ENCODE data around the gene TMA7B.

The TMA7B gene

DNA sequence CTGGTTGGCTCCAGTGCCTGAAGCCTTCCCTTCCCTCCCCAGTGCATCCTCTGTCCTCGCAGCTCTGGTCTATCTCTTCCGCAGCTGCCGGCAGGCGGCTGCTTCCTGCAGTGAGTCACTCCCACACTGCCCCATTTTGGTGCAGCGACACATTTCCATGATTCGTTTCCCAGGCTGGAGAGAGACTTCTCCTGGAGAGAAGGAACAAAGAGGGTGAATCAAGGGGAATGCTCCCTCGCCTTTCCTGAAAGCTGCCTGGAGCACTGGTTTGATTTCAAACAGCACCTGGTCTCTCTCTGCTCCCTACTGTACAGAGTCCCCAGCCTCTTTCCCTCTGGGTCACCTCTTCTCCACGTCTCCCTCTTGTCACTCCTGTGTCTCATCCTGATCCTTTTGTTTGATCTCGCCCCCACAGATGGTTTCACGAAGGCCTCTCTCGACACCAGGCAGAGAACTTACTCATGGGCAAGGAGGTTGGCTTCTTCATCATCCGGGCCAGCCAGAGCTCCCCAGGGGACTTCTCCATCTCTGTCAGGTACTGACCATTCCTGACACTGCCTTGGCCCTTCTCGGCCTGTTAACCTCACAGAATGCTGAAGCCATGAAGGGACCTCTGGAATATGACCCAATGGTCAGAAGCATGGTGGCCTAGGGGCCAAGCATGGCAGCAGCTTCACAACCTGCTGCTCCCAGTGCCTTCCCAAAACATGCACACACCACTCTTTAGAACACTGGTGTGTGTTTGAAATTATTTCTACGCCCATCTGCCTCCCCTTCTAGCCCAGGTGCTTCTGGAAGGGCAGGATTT is at the start of gene TMA7B:
TSS of gene TMA7B (plus strand) at position 758 of the 808 bp plus-strand sequence. CDS start 3,978 bp downstream, outside the sequence.
- no peak within 1 kb of the TSS for H2AFZ ChIP-seq (ENCODE audit: low read depth, low read length)
- no peaks in the 10 kb centered on the region for H3K36me3 ChIP-seq (replicated peaks; ENCODE audit: low read depth, low read length)
- no peak within 1 kb of the TSS for H3K27ac ChIP-seq (ENCODE audit: low read length)
- peak within 1 kb of the TSS; percentile 44 for H3K4me2 ChIP-seq (ENCODE audit: low read length)
- H3K9me3 ChIP-seq (ENCODE audit: insufficient read depth, low read length), result no peaks in the 10 kb centered on the region
- H3K9ac ChIP-seq (ENCODE audit: low read length), result no peak within 1 kb of the TSS
- peaks cover 3% of the 10 kb centered on the region; the same call in 1 of the 2 replicates for H4K20me1 ChIP-seq (ENCODE audit: insufficient read depth, low read length)
- peaks cover 21% of the 10 kb centered on the region for H3K4me1 ChIP-seq (ENCODE audit: low read length)
- no peak within 1 kb of the TSS for H3K4me3 ChIP-seq (ENCODE audit: low read length)
- TF ChIP-seq, protein P1, sequence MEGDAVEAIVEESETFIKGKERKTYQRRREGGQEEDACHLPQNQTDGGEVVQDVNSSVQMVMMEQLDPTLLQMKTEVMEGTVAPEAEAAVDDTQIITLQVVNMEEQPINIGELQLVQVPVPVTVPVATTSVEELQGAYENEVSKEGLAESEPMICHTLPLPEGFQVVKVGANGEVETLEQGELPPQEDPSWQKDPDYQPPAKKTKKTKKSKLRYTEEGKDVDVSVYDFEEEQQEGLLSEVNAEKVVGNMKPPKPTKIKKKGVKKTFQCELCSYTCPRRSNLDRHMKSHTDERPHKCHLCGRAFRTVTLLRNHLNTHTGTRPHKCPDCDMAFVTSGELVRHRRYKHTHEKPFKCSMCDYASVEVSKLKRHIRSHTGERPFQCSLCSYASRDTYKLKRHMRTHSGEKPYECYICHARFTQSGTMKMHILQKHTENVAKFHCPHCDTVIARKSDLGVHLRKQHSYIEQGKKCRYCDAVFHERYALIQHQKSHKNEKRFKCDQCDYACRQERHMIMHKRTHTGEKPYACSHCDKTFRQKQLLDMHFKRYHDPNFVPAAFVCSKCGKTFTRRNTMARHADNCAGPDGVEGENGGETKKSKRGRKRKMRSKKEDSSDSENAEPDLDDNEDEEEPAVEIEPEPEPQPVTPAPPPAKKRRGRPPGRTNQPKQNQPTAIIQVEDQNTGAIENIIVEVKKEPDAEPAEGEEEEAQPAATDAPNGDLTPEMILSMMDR (IDR thresholded peaks at IDR 0.05; ENCODE audit: low read depth, low read length), result no peak
- TF ChIP-seq EZH2phosphoT487 (IDR thresholded peaks at IDR 0.05; ENCODE audit: low read depth), result no peak
- no peaks in the 10 kb centered on the region for H3K79me2 ChIP-seq (ENCODE audit: low read length)
- peaks cover 70% of the 10 kb centered on the region for H3K27me3 ChIP-seq (ENCODE audit: low read depth, low read length)

- no peaks in the 10 kb centered on the region for H4K20me1 ChIP-seq (ENCODE audit: insufficient read depth, low read length)
- peaks cover 57% of the 10 kb centered on the region for H3K27me3 ChIP-seq (ENCODE audit: low read depth, low read length)
- no peak overlapping the region for H3K4me3 ChIP-seq (ENCODE audit: low read length)
- H3K27ac ChIP-seq (ENCODE audit: low read length), result no peak overlapping the region
- H3K79me2 ChIP-seq (ENCODE audit: low read length), result no peaks in the 10 kb centered on the region
- TF ChIP-seq EZH2phosphoT487 (IDR thresholded peaks at IDR 0.05; ENCODE audit: low read depth), result no peak
- TF ChIP-seq, protein P1 (IDR thresholded peaks at IDR 0.05; ENCODE audit: low read depth, low read length), result no peak
- H2AFZ ChIP-seq (ENCODE audit: low read depth, low read length), result no peak overlapping the region
- H3K9ac ChIP-seq (ENCODE audit: low read length), result no peak overlapping the region
- no peaks in the 10 kb centered on the region for H3K4me1 ChIP-seq (ENCODE audit: low read length)
- H3K36me3 ChIP-seq (replicated peaks; ENCODE audit: low read depth, low read length), result no peaks in the 10 kb centered on the region
- no peak overlapping the region for H3K4me2 ChIP-seq (ENCODE audit: low read length)
- no peaks in the 10 kb centered on the region for H3K9me3 ChIP-seq (ENCODE audit: insufficient read depth, low read length)
Observed at GRCh38 chr22:39910876-39911613, 49.2 kb upstream of the TMA7B start.

DNA sequence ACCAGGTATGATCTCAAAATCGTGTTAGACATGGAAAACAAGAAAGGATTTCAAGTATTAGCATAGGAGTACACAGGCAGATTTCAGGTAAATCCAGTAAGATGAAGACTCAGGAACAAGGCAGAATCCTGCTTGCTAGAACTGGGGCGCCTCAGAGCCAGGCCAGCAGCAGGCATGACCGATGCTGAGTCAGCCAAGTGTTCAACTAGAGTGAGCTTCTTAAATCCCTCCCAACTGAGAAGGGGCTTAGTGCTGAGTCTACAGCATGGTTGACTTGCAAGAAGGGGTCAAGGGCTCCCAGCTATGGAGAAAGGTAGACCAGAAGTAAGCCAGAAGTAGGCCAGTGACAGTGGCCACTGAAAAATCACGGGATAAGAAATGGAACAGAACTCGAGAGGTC is 46.9 kb upstream of the TMA7B start:
- no peak overlapping the region for H3K9ac ChIP-seq (ENCODE audit: low read length)
- H3K9me3 ChIP-seq (ENCODE audit: insufficient read depth, low read length), result no peaks in the 10 kb centered on the region
- H3K36me3 ChIP-seq (replicated peaks; ENCODE audit: low read depth, low read length), result no peaks in the 10 kb centered on the region
- H3K79me2 ChIP-seq (ENCODE audit: low read length), result no peaks in the 10 kb centered on the region
- H3K4me2 ChIP-seq (ENCODE audit: low read length), result no peak overlapping the region
- H4K20me1 ChIP-seq (ENCODE audit: insufficient read depth, low read length), result no peaks in the 10 kb centered on the region
- peaks cover 55% of the 10 kb centered on the region for H3K27me3 ChIP-seq (ENCODE audit: low read depth, low read length)
- H3K27ac ChIP-seq (ENCODE audit: low read length), result no peak overlapping the region
- TF ChIP-seq, protein P1 (IDR thresholded peaks at IDR 0.05; ENCODE audit: low read depth, low read length), result no peak
- no peak for TF ChIP-seq EZH2phosphoT487 (IDR thresholded peaks at IDR 0.05; ENCODE audit: low read depth)
- no peaks in the 10 kb centered on the region for H3K4me1 ChIP-seq (ENCODE audit: low read length)
- H2AFZ ChIP-seq (ENCODE audit: low read depth, low read length), result no peak overlapping the region
- no peak overlapping the region for H3K4me3 ChIP-seq (ENCODE audit: low read length)

GRCh38 chr22:39913886-39914285 is 46.3 kb upstream of the TMA7B start:
- Histone ChIP-seq H3K4me3 (ENCODE audit: low read length) (no peak overlapping the region), H3K79me2 (ENCODE audit: low read length) (no peaks in the 10 kb centered on the region), H3K4me1 (ENCODE audit: low read length) (no peaks in the 10 kb centered on the region), H3K27me3 (ENCODE audit: low read depth, low read length) (peaks cover 53% of the 10 kb centered on the region), H3K9me3 (ENCODE audit: insufficient read depth, low read length) (no peaks in the 10 kb centered on the region), H3K27ac (ENCODE audit: low read length) (no peak overlapping the region), H2AFZ (ENCODE audit: low read depth, low read length) (no peak overlapping the region), H3K4me2 (ENCODE audit: low read length) (no peak overlapping the region), H4K20me1 (ENCODE audit: insufficient read depth, low read length) (no peaks in the 10 kb centered on the region), H3K36me3 (replicated peaks; ENCODE audit: low read depth, low read length) (no peaks in the 10 kb centered on the region), H3K9ac (ENCODE audit: low read length) (no peak overlapping the region)
- TF ChIP-seq, protein P1 (IDR thresholded peaks at IDR 0.05; ENCODE audit: low read depth, low read length), result no peak
- no peak for TF ChIP-seq EZH2phosphoT487 (IDR thresholded peaks at IDR 0.05; ENCODE audit: low read depth)
